BE2C (cell line): Measurements from ENCODE around the gene THAP4.

Experiments
- DNase-seq: peaks from one replicate; pipeline ENCODE4 v3.0.0-alpha.2; 2020
- H3K27me3 ChIP-seq: fragments of 250-450 bp; sonication (Bioruptor Pico); 2 replicates; pipeline ENCODE4 v1.5.1; 2020; ENCODE audit warnings: mild to moderate bottlenecking
- H3K36me3 ChIP-seq: fragments of 250-450 bp; sonication (Bioruptor Pico); 2 replicates; pipeline ENCODE4 v1.5.1; 2020; ENCODE audit warnings: mild to moderate bottlenecking
- H3K4me1 ChIP-seq: fragments of 250-450 bp; sonication (Bioruptor Pico); 2 replicates; pipeline ENCODE4 v1.5.1; 2020
- H3K4me3 ChIP-seq: 2 replicates; pipeline ENCODE4 v1.5.1; 2011; ENCODE audit warnings: low read depth, low read length
- H3K9me3 ChIP-seq: fragments of 250-450 bp; sonication (Bioruptor Pico); 2 replicates; pipeline ENCODE4 v1.5.1; 2020
- CTCF ChIP-seq: IDR thresholded peaks from 2 replicates; pipeline ENCODE4 v1.5.1; 2012; ENCODE audit warnings: mild to moderate bottlenecking, low read depth, low read length

Gene THAP4

GRCh38 chr2:241612156-241613016 is 24.6 kb downstream of the THAP4 start:
- no peak for TF ChIP-seq CTCF
- DNase-seq, result no peak
- Histone ChIP-seq H3K27me3 (no peaks in the 10 kb centered on the region), H3K4me1 (peaks cover 12% of the 10 kb centered on the region), H3K9me3 (no peaks in the 10 kb centered on the region), H3K4me3 (no peak overlapping the region), H3K36me3 (peaks cover 13% of the 10 kb centered on the region)

GRCh38 chr2:241611062-241611461 is 25.9 kb downstream of the THAP4 start:
- H3K4me3 ChIP-seq, result no peak overlapping the region
- DNase-seq, result no peak
- H3K9me3 ChIP-seq, result no peaks in the 10 kb centered on the region
- H3K27me3 ChIP-seq, result no peaks in the 10 kb centered on the region
- H3K4me1 ChIP-seq, result peaks cover 6% of the 10 kb centered on the region
- H3K36me3 ChIP-seq, result peaks cover 19% of the 10 kb centered on the region
- no peak for TF ChIP-seq CTCF

GRCh38 chr2:241609859-241610793 is 26.8 kb downstream of the THAP4 start:
- TF ChIP-seq CTCF, result peak; percentile 51
- H3K4me3 ChIP-seq, result peak overlapping the region; percentile 58
- peak; percentile 93 for DNase-seq
- H3K36me3 ChIP-seq, result peaks cover 26% of the 10 kb centered on the region
- no peaks in the 10 kb centered on the region for H3K27me3 ChIP-seq
- no peaks in the 10 kb centered on the region for H3K9me3 ChIP-seq
- H3K4me1 ChIP-seq, result peaks cover 5% of the 10 kb centered on the region

GRCh38 chr2:241608881-241609280 is 28.1 kb downstream of the THAP4 start:
- no peak for DNase-seq
- H3K9me3 ChIP-seq, result no peaks in the 10 kb centered on the region
- H3K27me3 ChIP-seq, result no peaks in the 10 kb centered on the region
- TF ChIP-seq CTCF, result no peak
- peaks cover 5% of the 10 kb centered on the region for H3K4me1 ChIP-seq
- H3K36me3 ChIP-seq, result peaks cover 37% of the 10 kb centered on the region
- H3K4me3 ChIP-seq, result no peak overlapping the region

GRCh38 chr2:241607162-241607885 is 29.6 kb downstream of the THAP4 start:
- Histone ChIP-seq H3K4me1 (peaks cover 5% of the 10 kb centered on the region), H3K36me3 (peaks cover 43% of the 10 kb centered on the region), H3K27me3 (no peaks in the 10 kb centered on the region), H3K4me3 (no peak overlapping the region), H3K9me3 (no peaks in the 10 kb centered on the region)
- DNase-seq, result no peak
- no peak for TF ChIP-seq CTCF
